A549 (cell line): ENCODE data around the gene KCNJ6. TPM values are rescaled to one million over a fixed set of nuclear protein-coding genes. Genes with fewer than 3 reads are reported as not detected.

Source experiments
- ATAC-seq, 2 experiments: fragments of 200-7000 bp in 1 of 2; fragments of >200 bp in 1 of 2; cut with Nextera tagmentation in 1 of 2; cut with Tn5 transposase in 1 of 2; 3 replicates each; pipeline versions ENCODE4 v1.8.0 to v1.9.1; 2018 to 2020; ENCODE audit warnings: mild to moderate bottlenecking in 1 of 2, moderate library complexity in 1 of 2
- CTCF ChIA-PET: fragments of 300-600 bp; sonication (Branson Sonifier 250); formaldehyde crosslinking; extraction: SDS; loops from one replicate; lab custom pipeline; 2021; ENCODE audit warnings: antibody characterized with exemption, inconsistent platforms; lab: Yijun Ruan, JAX
- POLR2A ChIA-PET: fragments of 350-600 bp; formaldehyde crosslinking; extraction: SDS; loops from one replicate; lab custom pipeline; 2021; ENCODE audit warnings: antibody characterized with exemption, inconsistent platforms; lab: Yijun Ruan, JAX
- DNase-seq, 2 experiments: peaks; one replicate each; pipeline versions ENCODE4 v3.0.0 to v3.0.0-alpha.2; 2011 to 2016; ENCODE audit warnings: low read depth in 1 of 2, low spot score in 1 of 2
- FAIRE-seq: peaks from 2 replicates; lab custom pipeline; 2011; peaks lifted over from hg19 to GRCh38; lab: Jason Lieb, UNC
- H3K27ac ChIP-seq, 2 experiments: fragments of >200 bp; sonication (Bioruptor Twin); formaldehyde crosslinking; 3 replicates each; pipeline ENCODE4 v1.5.1; 2016 to 2017
- H3K4me1 ChIP-seq: fragments of >200 bp; sonication (Bioruptor Twin); formaldehyde crosslinking; 3 replicates; pipeline ENCODE4 v1.6.1; 2016
- H3K4me2 ChIP-seq: fragments of >200 bp; sonication (Bioruptor Twin); formaldehyde crosslinking; 3 replicates; pipeline ENCODE4 v1.6.1; 2016
- H3K4me3 ChIP-seq: fragments of >200 bp; sonication (Bioruptor Twin); formaldehyde crosslinking; 3 replicates; pipeline ENCODE4 v1.5.1; 2016
- H3K9me3 ChIP-seq: fragments of >200 bp; sonication (Bioruptor Twin); formaldehyde crosslinking; 3 replicates; pipeline ENCODE4 v1.6.1; 2016
- CBX2 ChIP-seq: fragments of 200-600 bp; sonication (generic); IDR thresholded peaks from 2 replicates; pipeline ENCODE4 v1.6.1; 2016; ENCODE audit warnings: low read depth, mild to moderate bottlenecking, borderline replicate concordance
- CBX8 ChIP-seq: fragments of 200-600 bp; sonication (generic); IDR thresholded peaks from 2 replicates; pipeline ENCODE4 v1.6.1; 2016
- CEBPB ChIP-seq, 2 experiments: fragments of >200 bp in 1 of 2; sonication (Bioruptor Twin) in 1 of 2; formaldehyde crosslinking in 1 of 2; IDR thresholded peaks; 2 replicates each; pipeline ENCODE4 v1.6.1; 2012 to 2016
- CHD4 ChIP-seq: fragments of 200-600 bp; sonication (generic); IDR thresholded peaks from 2 replicates; pipeline ENCODE4 v1.6.1; 2016; ENCODE audit warnings: antibody characterized with exemption, mild to moderate bottlenecking, borderline replicate concordance
- EHMT2 ChIP-seq: fragments of 200-600 bp; sonication (generic); IDR thresholded peaks from 2 replicates; pipeline ENCODE4 v1.6.1; 2016; ENCODE audit warnings: antibody characterized with exemption, low read depth, mild to moderate bottlenecking, moderate library complexity
- FOSL2 ChIP-seq, 2 experiments: fragments of 450-650 bp in 1 of 2; fragments of >200 bp in 1 of 2; sonication (Bioruptor Twin) in 1 of 2; formaldehyde crosslinking; IDR thresholded peaks; 2 replicates each; pipeline versions ENCODE4 v1.5.0 to v1.6.1; 2016 to 2020; ENCODE audit warnings: mild to moderate bottlenecking in 1 of 2, moderate library complexity in 1 of 2
- GATA3 ChIP-seq: IDR thresholded peaks from 2 replicates; pipeline ENCODE4 v1.6.1; 2012; ENCODE audit warnings: borderline replicate concordance
- HEYL ChIP-seq: fragments of 250-450 bp; sonication (Bioruptor Pico); IDR thresholded peaks from 2 replicates; pipeline ENCODE4 v1.8.0; 2021; ENCODE audit warnings: mild to moderate bottlenecking, moderate library complexity
- HOXB5 ChIP-seq: fragments of 250-450 bp; sonication (Bioruptor Pico); IDR thresholded peaks from 2 replicates; pipeline ENCODE4 v1.5.0; 2020; ENCODE audit warnings: mild to moderate bottlenecking, moderate library complexity
- JUN ChIP-seq, 2 experiments: fragments of >200 bp; sonication (Bioruptor Twin); formaldehyde crosslinking; IDR thresholded peaks; 2 replicates in 1 of 2; 3 replicates in 1 of 2; pipeline ENCODE4 v1.6.1; 2016 to 2017
- MAZ ChIP-seq: fragments of 150-350 bp; IDR thresholded peaks from 2 replicates; pipeline ENCODE4 v1.6.1; 2014; ENCODE audit warnings: antibody characterized with exemption, low read depth, low read length, borderline replicate concordance
- MYC ChIP-seq: IDR thresholded peaks from 2 replicates; pipeline ENCODE4 v1.6.1; 2012; ENCODE audit warnings: mild to moderate bottlenecking, inconsistent platforms, low read length, improper control_type of control experiment, borderline replicate concordance
- NFE2L2 ChIP-seq: fragments of 150-350 bp; conservative IDR thresholded peaks from 2 replicates; pipeline ENCODE4 v1.6.1; 2014; ENCODE audit warnings: low read length
- NR3C1 ChIP-seq: fragments of >200 bp; sonication (Bioruptor Twin); formaldehyde crosslinking; IDR thresholded peaks from 3 replicates; pipeline ENCODE4 v1.6.1; 2017
- RAD21 ChIP-seq, 2 experiments: fragments of >200 bp in 1 of 2; sonication (Bioruptor Twin) in 1 of 2; formaldehyde crosslinking in 1 of 2; IDR thresholded peaks in 1 of 2; conservative IDR thresholded peaks in 1 of 2; 2 replicates in 1 of 2; 3 replicates in 1 of 2; pipeline ENCODE4 v1.6.1; 2012 to 2018; ENCODE audit warnings: inconsistent platforms in 1 of 2
- RARB ChIP-seq: fragments of 250-450 bp; sonication (Bioruptor Pico); IDR thresholded peaks from 2 replicates; pipeline ENCODE4 v1.8.0; 2021; ENCODE audit warnings: mild to moderate bottlenecking, moderate library complexity
- ZFP36 ChIP-seq: fragments of 450-650 bp; IDR thresholded peaks from 2 replicates; pipeline ENCODE4 v1.6.1; 2014; ENCODE audit warnings: borderline replicate concordance; ENCODE audit not compliant: partially characterized antibody
- ZSCAN20 ChIP-seq: fragments of 250-450 bp; sonication (Bioruptor Pico); IDR thresholded peaks from 2 replicates; pipeline ENCODE4 v1.8.0; 2022; ENCODE audit warnings: mild to moderate bottlenecking, moderate library complexity
- WGBS: methylation state at CpG from one replicate; pipeline ENCODE4 v1.1.6; 2017; ENCODE audit errors: missing lambda C conversion rate; 5-methylcytosine and 5-hydroxymethylcytosine counted together
- polyA plus RNA-seq, 4 experiments: library from polyadenylated mRNA; depleted of rRNA in 3 of 4; stranded (reverse); fragments of >200 nt; fragmentation: RNase III in 1 of 4; extraction: RNeasy Plus Mini Kit Qiagen cat#74134 plus additional on column Dnase treatment in 1 of 4; gene quantifications; 2 replicates in 3 of 4; 3 replicates in 1 of 4; pipeline ENCODE4 v1.2.3, GENCODE V29; 2011 to 2017
- TF ChIP-seq, protein P1 (sequence below): fragments of >200 bp; sonication (Bioruptor Twin); formaldehyde crosslinking; IDR thresholded peaks from 3 replicates; pipeline ENCODE4 v1.5.1; 2016
- TF ChIP-seq, protein P2 (sequence below): fragments of 250-450 bp; sonication (Bioruptor Pico); IDR thresholded peaks from 2 replicates; pipeline ENCODE4 v1.5.0; 2020; ENCODE audit warnings: low read depth, mild to moderate bottlenecking, moderate library complexity
- TF ChIP-seq, protein P3 (sequence below): fragments of 150-350 bp; IDR thresholded peaks from 2 replicates; pipeline ENCODE4 v1.6.1; 2014; ENCODE audit warnings: low read depth, mild to moderate bottlenecking, low read length
- TF ChIP-seq, protein P4 (sequence below): fragments of 250-450 bp; sonication (Bioruptor Pico); IDR thresholded peaks from 2 replicates; pipeline ENCODE4 v1.5.0; 2021; ENCODE audit warnings: mild to moderate bottlenecking, moderate library complexity, borderline replicate concordance

The KCNJ6 gene
- polyA plus RNA-seq, 2 of the 4 experiments (the other 2 are of a cell fraction), result 0.68 to 1.4 TPM

DNA sequence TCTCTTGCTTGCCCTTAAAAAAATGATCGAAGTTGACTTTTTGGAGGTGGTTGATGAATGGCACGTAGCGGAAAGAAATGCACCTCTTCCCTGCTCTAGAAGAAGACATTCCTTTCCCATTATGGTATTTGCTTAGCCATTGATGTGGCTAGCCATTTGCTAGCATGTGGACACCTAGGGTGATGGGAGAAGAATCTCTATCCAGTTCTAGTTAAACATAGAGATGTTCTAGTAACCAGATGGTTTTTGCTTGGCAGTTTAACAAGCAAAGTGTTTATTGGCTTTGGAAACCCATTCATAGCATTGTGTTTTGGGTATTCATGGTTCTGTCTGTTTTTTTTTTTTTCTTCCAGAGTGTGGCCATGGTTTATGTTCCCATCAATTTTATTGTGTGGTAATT is 78.9 kb downstream of the KCNJ6 start:
- ATAC-seq (no peak), FAIRE-seq (no peak), DNase-seq (no peak)
- H3K4me1 ChIP-seq, result no peaks in the 10 kb centered on the region
- H3K9me3 ChIP-seq, result peaks cover 4% of the 10 kb centered on the region; the same call in 1 of the 3 replicates
- ChIA-PET CTCF (no interaction called here), POLR2A (no interaction called here)
- H3K27ac ChIP-seq, result no peak overlapping the region
- H3K4me2 ChIP-seq, result no peak overlapping the region
- TF ChIP-seq CHD4 (no peak), FOSL2 (IDR thresholded peaks at IDR 0.05) (no peak), FOSL2 (CRISPR knock-in tag; IDR thresholded peaks at IDR 0.05) (no peak), CBX2 (no peak), RARB (CRISPR knock-in tag) (no peak), HEYL (CRISPR knock-in tag) (no peak), NFE2L2 (no peak), GATA3 (no peak), JUN (IDR thresholded peaks at IDR 0.05) (no peak), NR3C1 (no peak), CBX8 (no peak), ZSCAN20 (CRISPR knock-in tag) (no peak), ZFP36 (no peak), CEBPB (IDR thresholded peaks at IDR 0.05) (no peak), EHMT2 (no peak), HOXB5 (CRISPR knock-in tag) (no peak)
- TF ChIP-seq, protein P1, sequence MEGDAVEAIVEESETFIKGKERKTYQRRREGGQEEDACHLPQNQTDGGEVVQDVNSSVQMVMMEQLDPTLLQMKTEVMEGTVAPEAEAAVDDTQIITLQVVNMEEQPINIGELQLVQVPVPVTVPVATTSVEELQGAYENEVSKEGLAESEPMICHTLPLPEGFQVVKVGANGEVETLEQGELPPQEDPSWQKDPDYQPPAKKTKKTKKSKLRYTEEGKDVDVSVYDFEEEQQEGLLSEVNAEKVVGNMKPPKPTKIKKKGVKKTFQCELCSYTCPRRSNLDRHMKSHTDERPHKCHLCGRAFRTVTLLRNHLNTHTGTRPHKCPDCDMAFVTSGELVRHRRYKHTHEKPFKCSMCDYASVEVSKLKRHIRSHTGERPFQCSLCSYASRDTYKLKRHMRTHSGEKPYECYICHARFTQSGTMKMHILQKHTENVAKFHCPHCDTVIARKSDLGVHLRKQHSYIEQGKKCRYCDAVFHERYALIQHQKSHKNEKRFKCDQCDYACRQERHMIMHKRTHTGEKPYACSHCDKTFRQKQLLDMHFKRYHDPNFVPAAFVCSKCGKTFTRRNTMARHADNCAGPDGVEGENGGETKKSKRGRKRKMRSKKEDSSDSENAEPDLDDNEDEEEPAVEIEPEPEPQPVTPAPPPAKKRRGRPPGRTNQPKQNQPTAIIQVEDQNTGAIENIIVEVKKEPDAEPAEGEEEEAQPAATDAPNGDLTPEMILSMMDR, result no peak
- WGBS, result 88% methylated on average over 3 of the region's 3 CpGs
- H3K4me3 ChIP-seq, result no peak overlapping the region

DNA sequence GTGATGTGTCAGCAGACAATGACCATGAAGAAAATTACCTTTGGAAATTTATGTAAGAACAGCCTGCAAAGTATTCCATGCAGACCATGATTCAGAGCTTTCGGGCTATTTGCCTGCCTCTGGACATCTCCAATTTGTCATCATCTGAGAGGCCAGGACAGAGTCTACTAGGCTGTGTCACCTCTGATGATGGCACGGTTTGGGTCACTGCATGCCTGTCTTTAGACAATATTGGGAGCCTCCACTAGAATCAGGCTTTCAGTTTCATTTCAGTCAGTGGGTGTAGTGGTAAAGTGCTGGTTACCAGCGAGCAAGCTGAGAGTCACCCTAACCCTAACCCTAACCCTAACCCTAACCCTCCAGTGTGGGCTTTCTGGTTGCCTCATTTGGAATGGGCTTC is 80.8 kb downstream of the KCNJ6 start:
- 31% methylated on average over 3 of the region's 3 CpGs for WGBS
- Histone ChIP-seq H3K4me1 (no peaks in the 10 kb centered on the region), H3K9me3 (no peaks in the 10 kb centered on the region), H3K27ac (no peak overlapping the region), H3K4me3 (no peak overlapping the region), H3K4me2 (no peak overlapping the region)
- DNase-seq (no peak), ATAC-seq (no peak), FAIRE-seq (no peak)
- TF ChIP-seq EHMT2, result no peak
- TF ChIP-seq GATA3, result no peak
- TF ChIP-seq, protein P2, sequence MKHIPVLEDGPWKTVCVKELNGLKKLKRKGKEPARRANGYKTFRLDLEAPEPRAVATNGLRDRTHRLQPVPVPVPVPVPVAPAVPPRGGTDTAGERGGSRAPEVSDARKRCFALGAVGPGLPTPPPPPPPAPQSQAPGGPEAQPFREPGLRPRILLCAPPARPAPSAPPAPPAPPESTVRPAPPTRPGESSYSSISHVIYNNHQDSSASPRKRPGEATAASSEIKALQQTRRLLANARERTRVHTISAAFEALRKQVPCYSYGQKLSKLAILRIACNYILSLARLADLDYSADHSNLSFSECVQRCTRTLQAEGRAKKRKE (CRISPR knock-in tag), result no peak
- TF ChIP-seq, protein P3, sequence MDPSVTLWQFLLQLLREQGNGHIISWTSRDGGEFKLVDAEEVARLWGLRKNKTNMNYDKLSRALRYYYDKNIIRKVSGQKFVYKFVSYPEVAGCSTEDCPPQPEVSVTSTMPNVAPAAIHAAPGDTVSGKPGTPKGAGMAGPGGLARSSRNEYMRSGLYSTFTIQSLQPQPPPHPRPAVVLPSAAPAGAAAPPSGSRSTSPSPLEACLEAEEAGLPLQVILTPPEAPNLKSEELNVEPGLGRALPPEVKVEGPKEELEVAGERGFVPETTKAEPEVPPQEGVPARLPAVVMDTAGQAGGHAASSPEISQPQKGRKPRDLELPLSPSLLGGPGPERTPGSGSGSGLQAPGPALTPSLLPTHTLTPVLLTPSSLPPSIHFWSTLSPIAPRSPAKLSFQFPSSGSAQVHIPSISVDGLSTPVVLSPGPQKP, result no peak
- TF ChIP-seq, protein P4, sequence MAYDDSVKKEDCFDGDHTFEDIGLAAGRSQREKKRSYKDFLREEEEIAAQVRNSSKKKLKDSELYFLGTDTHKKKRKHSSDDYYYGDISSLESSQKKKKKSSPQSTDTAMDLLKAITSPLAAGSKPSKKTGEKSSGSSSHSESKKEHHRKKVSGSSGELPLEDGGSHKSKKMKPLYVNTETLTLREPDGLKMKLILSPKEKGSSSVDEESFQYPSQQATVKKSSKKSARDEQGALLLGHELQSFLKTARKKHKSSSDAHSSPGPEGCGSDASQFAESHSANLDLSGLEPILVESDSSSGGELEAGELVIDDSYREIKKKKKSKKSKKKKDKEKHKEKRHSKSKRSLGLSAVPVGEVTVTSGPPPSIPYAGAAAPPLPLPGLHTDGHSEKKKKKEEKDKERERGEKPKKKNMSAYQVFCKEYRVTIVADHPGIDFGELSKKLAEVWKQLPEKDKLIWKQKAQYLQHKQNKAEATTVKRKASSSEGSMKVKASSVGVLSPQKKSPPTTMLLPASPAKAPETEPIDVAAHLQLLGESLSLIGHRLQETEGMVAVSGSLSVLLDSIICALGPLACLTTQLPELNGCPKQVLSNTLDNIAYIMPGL (CRISPR knock-in tag), result no peak
- no peak for TF ChIP-seq JUN (IDR thresholded peaks at IDR 0.05)
- TF ChIP-seq CEBPB (IDR thresholded peaks at IDR 0.05), result no peak
- TF ChIP-seq FOSL2 (IDR thresholded peaks at IDR 0.05), result no peak
- TF ChIP-seq FOSL2 (CRISPR knock-in tag; IDR thresholded peaks at IDR 0.05), result no peak
- TF ChIP-seq RAD21 (conservative IDR thresholded peaks at IDR 0.05 in 1 of 2, IDR thresholded peaks at IDR 0.05 in 1 of 2), result no peak
- TF ChIP-seq MAZ, result no peak
- no peak for TF ChIP-seq MYC
- TF ChIP-seq HEYL (CRISPR knock-in tag), result no peak
- TF ChIP-seq ZFP36, result no peak
- CTCF ChIA-PET, result no interaction called here
- POLR2A ChIA-PET, result no interaction called here
